Skin of body (tissue), 2 donors: ENCODE measurements around the gene ICE2. TPM values are rescaled to one million over a fixed set of nuclear protein-coding genes. Genes with fewer than 3 reads are reported as not detected.

Experiments used
- DNase-seq: peaks from one replicate; lab custom pipeline; 2025; lab: John Stamatoyannopoulos, UW
- total RNA-seq: library from RNA; depleted of rRNA; stranded (reverse); fragments of >200 nt; gene quantifications from one replicate; pipeline ENCODE4 v1.2.3, GENCODE V29; 2014

ICE2 gene
- total RNA-seq, 1 donor from 2014 or later, result 52.6 TPM

DNA sequence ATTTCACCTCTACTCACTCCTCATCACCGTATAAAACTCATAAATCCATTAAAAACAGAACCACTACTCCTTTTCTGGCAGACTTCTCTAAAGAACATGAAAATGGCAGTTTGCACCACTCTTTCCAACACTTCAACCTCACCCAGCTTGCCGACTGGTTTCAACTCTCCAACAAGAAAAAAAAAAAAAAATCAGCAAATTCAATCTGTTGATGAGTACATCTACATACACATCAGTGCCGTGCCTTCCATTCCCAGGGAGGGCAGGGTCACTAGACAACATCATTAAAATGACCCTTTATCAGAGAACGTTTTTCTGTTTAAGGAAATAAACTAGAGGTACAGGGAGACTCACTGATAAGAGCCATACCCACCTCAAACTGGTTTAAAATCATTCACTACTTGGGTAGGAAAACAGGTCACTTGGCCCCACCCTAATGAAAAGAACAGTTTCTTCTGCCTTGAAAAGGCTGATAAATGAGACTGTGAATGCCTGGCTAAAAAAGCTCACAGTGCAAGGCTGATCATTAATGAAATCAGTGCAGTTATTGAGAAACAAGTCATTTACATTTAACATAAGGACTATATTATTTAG is 87.1 kb downstream of the ICE2 start:
- no peak for DNase-seq

DNA sequence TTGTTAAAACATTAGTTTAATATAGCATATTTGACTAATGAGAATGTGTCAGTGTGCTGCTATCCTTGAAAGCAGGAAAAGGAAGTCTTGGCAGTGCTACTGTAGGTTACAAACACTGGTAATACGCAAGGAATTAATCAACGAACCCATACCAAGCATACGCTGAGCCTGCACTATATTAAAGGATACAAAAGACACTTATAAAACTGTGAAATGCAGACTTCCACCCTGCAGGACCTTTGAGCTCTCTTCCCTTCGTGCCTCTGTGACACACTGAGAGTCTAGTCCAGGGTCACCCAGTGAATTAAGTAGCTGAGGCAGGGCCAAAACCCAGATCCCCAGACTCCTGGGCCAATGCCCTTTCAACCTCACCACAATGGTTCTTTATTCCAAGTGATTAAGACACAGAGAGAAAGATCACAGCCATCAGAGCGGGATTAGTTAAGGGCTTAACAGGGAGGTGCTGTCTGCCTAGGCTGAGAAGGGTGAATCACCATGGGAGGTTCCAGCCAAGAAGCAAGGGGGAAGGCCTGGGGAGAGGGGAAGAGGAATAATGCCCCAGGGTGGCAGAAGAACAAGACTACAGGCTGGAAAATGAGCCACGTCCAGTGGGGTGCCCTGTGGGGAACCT is 88.0 kb downstream of the ICE2 start:
- DNase-seq, result peak; percentile 81

- DNase-seq, result no peak
Measured at GRCh38 chr15:60390231-60390630, 88.7 kb downstream of the ICE2 start.

- no peak for DNase-seq
Measured at GRCh38 chr15:60389261-60390077, 89.5 kb downstream of the ICE2 start.

DNA sequence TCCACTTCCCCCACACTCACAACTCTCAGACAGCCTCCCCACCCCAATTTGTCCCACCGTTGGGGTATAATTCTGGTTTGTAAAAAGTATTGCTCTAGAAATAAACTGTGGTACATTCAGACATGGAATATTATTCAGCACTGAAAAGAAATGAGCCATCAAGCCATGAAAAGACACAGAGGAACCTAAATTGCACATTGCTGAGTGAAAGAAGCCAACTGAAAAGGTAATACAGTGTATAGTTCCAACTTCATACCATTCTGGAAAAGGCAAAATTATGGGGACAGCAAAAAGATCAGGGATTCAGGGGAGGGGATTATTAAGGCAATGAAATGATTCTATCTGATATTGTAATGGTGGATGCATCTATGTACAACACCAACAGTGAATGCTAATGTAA is 91.6 kb downstream of the ICE2 start:
- DNase-seq, result no peak

DNA sequence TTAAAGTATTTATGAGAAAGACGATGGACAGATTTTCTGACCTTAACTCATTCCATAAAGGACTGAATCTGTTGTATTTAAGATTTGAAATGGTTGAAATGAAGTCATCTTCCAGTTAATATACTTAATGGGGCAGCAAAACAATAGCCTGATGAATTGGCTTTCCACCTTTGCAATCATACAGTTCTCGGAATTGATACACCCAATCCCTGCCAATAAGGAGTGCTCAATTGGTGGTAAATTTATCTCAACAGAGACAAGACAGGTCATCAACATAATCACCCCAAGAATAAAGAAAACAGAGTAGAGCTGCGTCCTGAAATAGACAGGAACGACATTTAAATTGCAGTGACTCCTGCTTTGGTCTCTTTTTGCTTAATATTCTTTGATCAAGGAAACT is 92.3 kb downstream of the ICE2 start:
- DNase-seq, result no peak

GRCh38 chr15:60385620-60386552 is 93.1 kb downstream of the ICE2 start:
- DNase-seq, result no peak

- no peak for DNase-seq
Measured at GRCh38 chr15:60384526-60385126, 94.3 kb downstream of the ICE2 start.

GRCh38 chr15:60384053-60384452 is 94.9 kb downstream of the ICE2 start:
- DNase-seq, result no peak

- DNase-seq, result no peak
Measured at GRCh38 chr15:60382773-60383674, 95.9 kb downstream of the ICE2 start.

- DNase-seq, result no peak
Measured at GRCh38 chr15:60381148-60381788, 97.7 kb downstream of the ICE2 start.

DNA sequence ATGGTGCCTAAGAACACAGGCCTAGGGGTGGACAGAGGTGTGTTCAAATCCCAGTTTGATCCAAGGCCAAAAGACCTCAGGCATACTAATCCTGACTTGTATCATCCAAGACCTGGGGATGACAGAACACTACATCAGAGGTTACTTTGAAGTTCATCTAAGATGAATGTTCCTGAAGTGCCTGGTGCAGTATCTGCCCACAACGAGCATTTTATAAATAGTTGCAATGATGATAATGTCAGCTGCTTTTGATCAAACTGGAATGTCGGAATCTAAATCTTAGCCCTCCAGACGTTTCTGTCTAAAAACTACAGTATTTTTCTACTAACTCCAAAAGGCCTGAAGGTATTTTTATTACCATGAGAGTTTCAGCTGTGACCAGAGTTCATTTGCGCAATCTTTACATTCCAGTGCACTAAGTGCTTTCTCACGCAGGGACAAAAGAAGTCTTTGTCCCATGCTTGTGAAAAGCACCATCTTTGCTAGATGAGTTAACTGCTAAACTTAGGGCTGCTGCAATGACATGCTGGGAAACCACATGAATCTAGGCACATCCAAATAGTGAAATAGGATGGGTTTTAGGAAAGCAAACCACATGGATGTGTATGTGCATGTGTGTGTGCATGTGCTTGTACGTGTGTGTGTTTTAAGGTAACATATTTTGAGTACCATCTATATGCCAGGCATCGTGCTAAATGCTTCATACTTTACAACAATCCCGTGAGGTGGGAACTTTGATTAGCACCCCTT is 99.2 kb downstream of the ICE2 start:
- peak; percentile 88 for DNase-seq

DNA sequence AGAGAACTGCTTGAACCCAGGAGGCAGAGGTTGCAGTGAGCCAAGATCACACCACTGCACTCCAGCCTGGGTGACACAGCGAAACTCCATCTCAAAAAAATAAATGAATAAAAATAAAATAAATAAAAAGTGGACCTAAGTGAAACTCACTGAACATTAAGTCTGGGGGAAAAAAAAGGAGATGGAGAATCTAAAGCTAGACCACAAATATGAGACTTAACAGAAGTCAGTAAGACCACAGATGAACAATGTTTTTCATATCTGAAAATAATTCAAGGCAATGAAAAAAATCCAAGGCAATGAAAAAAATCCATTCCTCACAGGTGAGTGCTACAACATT is 99.8 kb downstream of the ICE2 start:
- no peak for DNase-seq

DNA sequence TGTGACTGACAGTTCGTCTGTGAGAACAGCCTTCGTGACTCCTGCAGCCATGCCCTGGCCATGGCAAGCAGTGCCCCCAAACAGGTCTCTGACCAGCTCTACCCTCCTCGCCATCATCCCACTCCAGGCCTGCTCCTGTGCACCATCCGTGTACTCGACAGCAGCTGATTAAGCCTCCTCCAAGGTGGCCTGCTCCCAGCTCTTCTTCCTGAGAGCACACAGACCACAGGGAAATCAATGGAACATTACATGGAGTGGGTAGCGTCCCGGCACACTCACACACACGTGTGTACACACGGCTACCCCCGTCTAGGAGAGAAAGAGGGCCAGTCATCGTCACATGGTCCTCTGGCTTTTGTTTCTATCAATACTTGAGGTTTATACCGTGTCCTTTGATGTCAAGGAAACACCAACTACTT is 102.3 kb downstream of the ICE2 start:
- no peak for DNase-seq

- peak; percentile 85 for DNase-seq
Measured at GRCh38 chr15:60375306-60375705, 103.6 kb downstream of the ICE2 start.

DNA sequence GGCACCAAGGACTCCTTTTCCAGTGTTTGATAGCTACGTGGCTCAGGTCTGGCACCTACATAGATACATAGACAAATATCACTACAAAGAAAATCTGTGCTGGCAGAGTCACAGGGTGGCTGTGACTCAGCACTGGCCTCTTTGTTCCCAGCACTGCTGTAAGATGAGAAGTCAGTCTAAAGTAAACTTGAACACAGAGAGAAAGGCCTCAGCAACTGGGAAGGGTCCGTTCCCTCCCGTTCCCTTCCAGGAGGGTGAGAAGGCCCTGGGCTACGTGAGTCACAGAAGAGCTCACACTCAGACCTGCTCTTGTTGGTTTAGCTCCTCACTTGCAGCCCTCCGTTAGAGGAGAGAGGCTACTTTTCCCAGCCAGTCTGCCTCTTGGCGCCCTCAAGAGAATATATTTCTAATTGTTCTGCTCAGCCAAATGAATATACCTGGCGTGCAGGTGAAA is 104.3 kb downstream of the ICE2 start:
- DNase-seq, result no peak

DNA sequence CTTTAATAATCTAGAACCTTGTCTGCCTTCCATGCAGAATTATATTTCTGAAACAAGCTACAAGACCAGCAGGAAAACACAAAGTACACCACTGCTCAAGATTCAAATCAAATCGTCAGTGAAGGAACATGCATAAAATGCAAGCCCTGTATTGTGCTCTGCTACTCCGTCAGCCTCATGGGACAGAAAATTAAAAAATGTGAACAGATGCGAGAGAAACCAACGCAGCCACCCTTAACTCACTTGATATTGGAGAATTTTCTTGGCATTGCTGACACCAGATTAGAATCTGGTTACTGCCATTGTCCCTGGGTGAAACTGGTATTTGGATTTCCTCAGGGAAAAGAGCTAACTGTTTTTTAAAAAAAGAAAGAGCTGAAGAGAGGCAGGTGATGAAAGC is 104.7 kb downstream of the ICE2 start:
- DNase-seq, result no peak

DNA sequence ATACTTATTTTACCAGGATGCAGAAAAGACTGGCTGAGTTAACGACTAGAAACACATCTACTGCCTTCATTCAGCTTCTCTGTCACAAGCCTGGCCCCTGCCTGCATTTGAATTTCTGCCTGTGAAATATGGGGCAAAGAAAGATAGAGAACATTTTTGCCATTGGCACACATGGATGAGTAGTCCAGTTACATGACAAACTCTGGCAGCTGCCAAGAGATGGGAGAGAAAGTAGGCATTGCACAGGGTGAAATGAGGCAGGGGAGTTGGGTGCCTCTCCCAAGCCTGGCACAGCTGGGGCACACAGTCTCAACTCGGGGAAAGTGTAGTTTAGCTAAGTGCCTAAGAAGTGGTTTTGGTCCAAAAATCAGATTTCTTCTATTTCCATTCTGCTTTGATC is 105.2 kb downstream of the ICE2 start:
- DNase-seq, result no peak

DNA sequence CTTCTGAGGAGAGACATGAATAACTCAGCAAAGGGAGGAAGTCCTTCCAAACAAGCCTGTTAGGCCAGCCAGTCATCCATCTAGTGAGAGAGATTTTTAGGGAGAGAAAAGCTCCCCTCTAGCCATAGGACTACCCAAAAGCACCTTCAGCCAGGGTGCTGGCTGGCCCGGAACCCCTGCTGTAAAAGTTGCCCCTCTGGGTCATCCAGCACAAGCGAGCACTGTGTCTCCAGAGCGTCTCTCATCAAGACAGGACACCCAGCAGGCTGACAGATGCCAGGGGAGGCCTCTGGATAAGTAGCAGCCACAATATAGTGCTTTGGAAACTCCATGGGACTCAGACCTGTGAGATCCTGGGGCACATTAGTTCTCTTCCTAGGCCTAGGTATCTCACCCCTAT is 105.6 kb downstream of the ICE2 start:
- no peak for DNase-seq
